Measurements from ENCODE around the gene LRRC14B. TPM values are rescaled to one million over a fixed set of nuclear protein-coding genes. Genes with fewer than 3 reads are reported as not detected.

The LRRC14B gene
- polyA plus RNA-seq, 3 donors, result not detected

DNA sequence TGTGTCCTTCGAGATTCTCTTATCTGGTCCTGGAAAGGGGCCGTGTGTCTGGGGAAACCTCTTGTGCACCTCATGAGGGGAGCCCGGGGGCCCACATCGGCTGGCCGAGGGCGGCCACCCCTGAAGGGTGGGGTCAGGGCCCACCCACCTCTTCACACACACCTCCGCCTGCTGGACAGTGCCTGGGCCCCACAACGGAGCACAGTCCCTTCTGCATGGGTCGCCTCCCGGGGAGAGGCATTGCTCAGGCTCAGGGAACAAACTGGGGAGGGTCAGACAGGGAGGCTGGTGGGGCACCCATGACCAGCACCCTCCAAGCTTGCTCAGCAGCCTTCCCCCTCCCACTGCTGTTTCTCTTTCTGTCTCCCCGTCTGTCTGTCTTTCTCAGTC is 1.3 kb upstream of the LRRC14B start:
- Histone ChIP-seq H3K27me3 (ENCODE audit: control insufficient read depth in 2 of 2, insufficient read depth in 2 of 2, low read length in 2 of 2) (peaks cover 0 to 8% of the 10 kb centered on the region in 2 donors), H3K36me3 (replicated peaks in 1 of 2; ENCODE audit: control insufficient read depth in 1 of 2, insufficient read depth in 2 of 2, low read length in 2 of 2) (no peaks in the 10 kb centered on the region), H3K9ac (ENCODE audit: insufficient read depth, low read length, poor library complexity, severe bottlenecking) (no peak overlapping the region), H2AFZ (ENCODE audit: insufficient read depth, low read depth, low read length, poor library complexity, severe bottlenecking) (no peak overlapping the region), H4K20me1 (ENCODE audit: insufficient read depth, low read length) (no peaks in the 10 kb centered on the region), H3K4me2 (replicated peaks; ENCODE audit: extremely low read depth, low read length, poor library complexity, severe bottlenecking) (no peak overlapping the region), H3K4me1 (ENCODE audit: control insufficient read depth in 1 of 2, insufficient read depth in 2 of 2, low read length in 2 of 2) (peaks cover 0 to 3% of the 10 kb centered on the region in 2 donors), H3K79me2 (ENCODE audit: insufficient read depth, low read length) (no peaks in the 10 kb centered on the region), H3K9me3 (replicated peaks in 1 of 2; ENCODE audit: control insufficient read depth in 1 of 2, insufficient read depth in 1 of 2, low read length in 2 of 2) (no peaks in the 10 kb centered on the region), H3K27ac (ENCODE audit: low read depth in 1 of 2, low read length in 2 of 2) (no peak overlapping the region), H3K4me3 (replicated peaks in 1 of 3; ENCODE audit: low read depth in 2 of 3, low read length in 3 of 3) (no peak overlapping the region)
- H3K27me3 Mint-ChIP-seq (ENCODE audit: low read depth in 3 of 3), result peaks cover 13 to 35% (median 18%) of the 10 kb centered on the region in 3 donors
- peaks cover 0 to 2% (median 0%) of the 10 kb centered on the region in 7 donors for H3K9me3 Mint-ChIP-seq
- H3K4me3 Mint-ChIP-seq, result no peak overlapping the region
- WGBS (ENCODE audit: insufficient coverage), result 91% methylated on average over 10 of the region's 11 CpGs
- DNase-seq, result no peak
- H3K36me3 Mint-ChIP-seq, result no peaks in the 10 kb centered on the region
- intact Hi-C loops (cut with micrococcal nuclease), result no loop called here
- TF ChIP-seq, protein P1, sequence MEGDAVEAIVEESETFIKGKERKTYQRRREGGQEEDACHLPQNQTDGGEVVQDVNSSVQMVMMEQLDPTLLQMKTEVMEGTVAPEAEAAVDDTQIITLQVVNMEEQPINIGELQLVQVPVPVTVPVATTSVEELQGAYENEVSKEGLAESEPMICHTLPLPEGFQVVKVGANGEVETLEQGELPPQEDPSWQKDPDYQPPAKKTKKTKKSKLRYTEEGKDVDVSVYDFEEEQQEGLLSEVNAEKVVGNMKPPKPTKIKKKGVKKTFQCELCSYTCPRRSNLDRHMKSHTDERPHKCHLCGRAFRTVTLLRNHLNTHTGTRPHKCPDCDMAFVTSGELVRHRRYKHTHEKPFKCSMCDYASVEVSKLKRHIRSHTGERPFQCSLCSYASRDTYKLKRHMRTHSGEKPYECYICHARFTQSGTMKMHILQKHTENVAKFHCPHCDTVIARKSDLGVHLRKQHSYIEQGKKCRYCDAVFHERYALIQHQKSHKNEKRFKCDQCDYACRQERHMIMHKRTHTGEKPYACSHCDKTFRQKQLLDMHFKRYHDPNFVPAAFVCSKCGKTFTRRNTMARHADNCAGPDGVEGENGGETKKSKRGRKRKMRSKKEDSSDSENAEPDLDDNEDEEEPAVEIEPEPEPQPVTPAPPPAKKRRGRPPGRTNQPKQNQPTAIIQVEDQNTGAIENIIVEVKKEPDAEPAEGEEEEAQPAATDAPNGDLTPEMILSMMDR (IDR thresholded peaks at IDR 0.05), result no peak
- no peak overlapping the region for H3K27ac Mint-ChIP-seq
- peaks cover 6% of the 10 kb centered on the region for H3K4me1 Mint-ChIP-seq

DNA sequence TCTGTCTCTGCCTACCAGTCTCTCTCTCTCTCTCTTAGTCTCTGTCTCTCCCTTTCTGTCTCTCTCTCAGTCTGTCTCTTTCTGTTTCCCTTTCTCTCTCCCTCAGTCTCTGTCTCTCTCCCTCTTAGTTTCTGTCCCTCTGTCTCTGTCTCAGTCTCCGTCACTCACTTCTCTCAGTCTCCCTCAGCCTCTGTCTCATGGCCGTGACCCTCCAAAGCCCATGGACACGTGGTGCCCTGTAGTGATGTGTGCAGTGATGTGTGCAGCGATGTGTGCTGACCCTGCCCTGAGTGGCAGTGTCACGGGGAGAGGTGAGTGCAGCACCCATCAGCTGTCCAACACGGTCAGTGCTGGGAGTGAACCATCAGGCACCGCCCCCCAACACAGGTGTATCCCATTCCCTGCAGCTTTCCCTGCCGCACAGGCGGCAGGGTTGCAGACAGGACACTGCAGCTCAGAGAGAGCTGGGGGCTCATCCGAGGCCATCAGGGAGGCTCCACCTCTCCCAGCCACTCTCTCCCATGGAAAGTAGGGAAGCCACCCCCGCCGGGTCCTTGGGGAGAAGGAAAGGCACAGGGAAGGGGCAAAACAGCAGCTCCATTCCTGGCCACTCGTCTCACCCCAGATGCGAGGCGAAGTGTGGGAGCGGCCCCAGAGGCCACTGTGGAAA is 794 bp upstream of the LRRC14B start:
- H3K27me3 ChIP-seq (ENCODE audit: control insufficient read depth in 2 of 2, insufficient read depth in 2 of 2, low read length in 2 of 2), result peaks cover 0 to 8% of the 10 kb centered on the region in 2 donors
- no peak overlapping the region for H2AFZ ChIP-seq (ENCODE audit: insufficient read depth, low read depth, low read length, poor library complexity, severe bottlenecking)
- Mint-ChIP-seq H3K36me3 (no peaks in the 10 kb centered on the region), H3K4me1 (peaks cover 6% of the 10 kb centered on the region), H3K27ac (no peak overlapping the region), H3K27me3 (ENCODE audit: low read depth in 3 of 3) (peaks cover 13 to 35% (median 18%) of the 10 kb centered on the region in 3 donors), H3K4me3 (peak overlapping the region in 1 of 2 donors; percentile 19), H3K9me3 (peaks cover 0 to 2% (median 0%) of the 10 kb centered on the region in 7 donors)
- no peak overlapping the region for H3K9ac ChIP-seq (ENCODE audit: insufficient read depth, low read length, poor library complexity, severe bottlenecking)
- H3K27ac ChIP-seq (ENCODE audit: low read depth in 1 of 2, low read length in 2 of 2), result no peak overlapping the region
- H3K36me3 ChIP-seq (replicated peaks in 1 of 2; ENCODE audit: control insufficient read depth in 1 of 2, insufficient read depth in 2 of 2, low read length in 2 of 2), result no peaks in the 10 kb centered on the region
- H3K4me1 ChIP-seq (ENCODE audit: control insufficient read depth in 1 of 2, insufficient read depth in 2 of 2, low read length in 2 of 2), result peaks cover 0 to 3% of the 10 kb centered on the region in 2 donors
- H3K4me2 ChIP-seq (replicated peaks; ENCODE audit: extremely low read depth, low read length, poor library complexity, severe bottlenecking), result no peak overlapping the region
- no peak overlapping the region for H3K4me3 ChIP-seq (replicated peaks in 1 of 3; ENCODE audit: low read depth in 2 of 3, low read length in 3 of 3)
- 84% methylated on average over 8 of the region's 16 CpGs for WGBS (ENCODE audit: insufficient coverage)
- TF ChIP-seq, protein P1 (IDR thresholded peaks at IDR 0.05), result no peak
- no peaks in the 10 kb centered on the region for H3K9me3 ChIP-seq (replicated peaks in 1 of 2; ENCODE audit: control insufficient read depth in 1 of 2, insufficient read depth in 1 of 2, low read length in 2 of 2)
- no peaks in the 10 kb centered on the region for H4K20me1 ChIP-seq (ENCODE audit: insufficient read depth, low read length)
- no peak for DNase-seq
- no peaks in the 10 kb centered on the region for H3K79me2 ChIP-seq (ENCODE audit: insufficient read depth, low read length)
- intact Hi-C loops (cut with micrococcal nuclease), result no loop called here

Data from CD14-positive monocyte (primary cell).